ENCODE measurements around the gene LRP5.

LRP5 gene

GRCh38 chr11:68349461-68350249 lies 37.3 kb downstream of the LRP5 start:
- DNase-seq = no peak

GRCh38 chr11:68350759-68351449 lies 38.5 kb downstream of the LRP5 start:
- DNase-seq = no peak

- DNase-seq = no peak
These were observed 39.3 kb downstream of the LRP5 start for GRCh38 chr11:68351450-68352275.

GRCh38 chr11:68352591-68352990 lies 40.2 kb downstream of the LRP5 start:
- DNase-seq = no peak

- no peak for DNase-seq
These were observed 40.7 kb downstream of the LRP5 start for GRCh38 chr11:68353118-68353517.

- DNase-seq = no peak
These were observed 41.3 kb downstream of the LRP5 start for GRCh38 chr11:68353669-68354068.

- peak; percentile 76 for DNase-seq
These were observed 41.9 kb downstream of the LRP5 start for GRCh38 chr11:68354148-68354872.

- DNase-seq = no peak
These were observed 43.1 kb downstream of the LRP5 start for GRCh38 chr11:68355471-68355870.

- DNase-seq = no peak
These were observed 45.2 kb downstream of the LRP5 start for GRCh38 chr11:68357568-68357967.

- no peak for DNase-seq
These were observed 46.0 kb downstream of the LRP5 start for GRCh38 chr11:68358416-68358815.

GRCh38 chr11:68361702-68362101 lies 49.3 kb downstream of the LRP5 start:
- no peak for DNase-seq

GRCh38 chr11:68362801-68363379 lies 50.5 kb downstream of the LRP5 start:
- DNase-seq = no peak

- no peak for DNase-seq
These were observed 51.4 kb downstream of the LRP5 start for GRCh38 chr11:68363776-68364175.

GRCh38 chr11:68364581-68364980 lies 52.2 kb downstream of the LRP5 start:
- no peak for DNase-seq

GRCh38 chr11:68365943-68366435 lies 53.6 kb downstream of the LRP5 start:
- no peak for DNase-seq

- no peak for DNase-seq
These were observed 54.9 kb downstream of the LRP5 start for GRCh38 chr11:68367252-68367651.

- DNase-seq = no peak
These were observed 57.4 kb downstream of the LRP5 start for GRCh38 chr11:68369756-68370155.

GRCh38 chr11:68370211-68371111 lies 58.1 kb downstream of the LRP5 start:
- no peak for DNase-seq

GRCh38 chr11:68371171-68372041 lies 59.0 kb downstream of the LRP5 start:
- no peak for DNase-seq

GRCh38 chr11:68372114-68372513 lies 59.7 kb downstream of the LRP5 start:
- no peak for DNase-seq

Data from right forelimb (tissue), 1 donor.